Epithelial cell of prostate (primary cell): ENCODE data around the gene IQCN.
A peak's percentile ranks its signal among the peaks of the same experiment; 100 is the strongest.

Source experiments
- DNase-seq: peaks from one replicate; pipeline ENCODE4 v3.0.0-alpha.2; 2011; ENCODE audit warnings: low read depth, low spot score
- H3K27ac ChIP-seq: fragments of 450-650 bp; 2 replicates; pipeline ENCODE4 v1.5.1; 2017; ENCODE audit warnings: mild to moderate bottlenecking

The IQCN gene, protein sequence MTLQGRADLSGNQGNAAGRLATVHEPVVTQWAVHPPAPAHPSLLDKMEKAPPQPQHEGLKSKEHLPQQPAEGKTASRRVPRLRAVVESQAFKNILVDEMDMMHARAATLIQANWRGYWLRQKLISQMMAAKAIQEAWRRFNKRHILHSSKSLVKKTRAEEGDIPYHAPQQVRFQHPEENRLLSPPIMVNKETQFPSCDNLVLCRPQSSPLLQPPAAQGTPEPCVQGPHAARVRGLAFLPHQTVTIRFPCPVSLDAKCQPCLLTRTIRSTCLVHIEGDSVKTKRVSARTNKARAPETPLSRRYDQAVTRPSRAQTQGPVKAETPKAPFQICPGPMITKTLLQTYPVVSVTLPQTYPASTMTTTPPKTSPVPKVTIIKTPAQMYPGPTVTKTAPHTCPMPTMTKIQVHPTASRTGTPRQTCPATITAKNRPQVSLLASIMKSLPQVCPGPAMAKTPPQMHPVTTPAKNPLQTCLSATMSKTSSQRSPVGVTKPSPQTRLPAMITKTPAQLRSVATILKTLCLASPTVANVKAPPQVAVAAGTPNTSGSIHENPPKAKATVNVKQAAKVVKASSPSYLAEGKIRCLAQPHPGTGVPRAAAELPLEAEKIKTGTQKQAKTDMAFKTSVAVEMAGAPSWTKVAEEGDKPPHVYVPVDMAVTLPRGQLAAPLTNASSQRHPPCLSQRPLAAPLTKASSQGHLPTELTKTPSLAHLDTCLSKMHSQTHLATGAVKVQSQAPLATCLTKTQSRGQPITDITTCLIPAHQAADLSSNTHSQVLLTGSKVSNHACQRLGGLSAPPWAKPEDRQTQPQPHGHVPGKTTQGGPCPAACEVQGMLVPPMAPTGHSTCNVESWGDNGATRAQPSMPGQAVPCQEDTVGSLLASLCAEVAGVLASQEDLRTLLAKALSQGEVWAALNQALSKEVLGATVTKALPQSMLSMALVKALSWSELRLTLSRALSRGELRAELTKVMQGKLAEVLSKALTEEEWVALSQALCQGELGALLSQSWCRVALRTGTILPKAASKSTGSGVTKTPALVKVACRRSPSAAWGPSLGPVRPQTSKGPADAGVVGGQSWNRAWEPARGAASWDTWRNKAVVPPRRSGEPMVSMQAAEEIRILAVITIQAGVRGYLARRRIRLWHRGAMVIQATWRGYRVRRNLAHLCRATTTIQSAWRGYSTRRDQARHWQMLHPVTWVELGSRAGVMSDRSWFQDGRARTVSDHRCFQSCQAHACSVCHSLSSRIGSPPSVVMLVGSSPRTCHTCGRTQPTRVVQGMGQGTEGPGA (N-terminal part only)

DNA sequence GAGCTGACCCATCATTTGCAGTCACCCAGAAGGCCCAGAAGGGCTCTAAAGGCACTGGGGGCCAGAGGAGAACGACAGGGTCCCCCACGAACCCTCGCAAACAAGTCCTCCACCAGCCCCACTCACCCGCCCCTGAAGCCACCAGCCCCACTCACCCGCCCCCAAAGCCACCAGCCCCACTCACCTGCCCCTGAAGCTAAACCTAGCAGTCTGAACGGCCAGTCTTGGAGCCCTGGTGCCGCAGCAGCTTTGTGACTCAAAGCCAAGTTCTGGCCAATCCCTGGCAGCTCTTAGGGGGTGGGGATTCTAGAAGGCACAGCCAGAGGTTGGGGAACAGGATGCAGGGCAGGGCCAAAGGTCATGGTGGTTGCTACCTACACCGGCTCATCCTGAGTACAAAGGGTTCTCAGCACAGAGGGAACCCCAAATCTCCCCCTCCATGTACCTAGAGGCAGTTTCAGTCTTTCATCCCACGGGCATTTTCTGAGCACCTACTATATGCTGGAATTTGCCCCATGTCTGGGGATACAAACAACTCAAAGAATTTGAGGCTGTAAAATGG is at the start of gene IQCN:
Gene IQCN (minus strand): TSS at position 234 of the 562 bp plus-strand sequence. CDS start 4,974 bp downstream, outside the sequence.
- peak within 1 kb of the TSS; percentile 74 for H3K27ac ChIP-seq
- no peak for DNase-seq

DNA sequence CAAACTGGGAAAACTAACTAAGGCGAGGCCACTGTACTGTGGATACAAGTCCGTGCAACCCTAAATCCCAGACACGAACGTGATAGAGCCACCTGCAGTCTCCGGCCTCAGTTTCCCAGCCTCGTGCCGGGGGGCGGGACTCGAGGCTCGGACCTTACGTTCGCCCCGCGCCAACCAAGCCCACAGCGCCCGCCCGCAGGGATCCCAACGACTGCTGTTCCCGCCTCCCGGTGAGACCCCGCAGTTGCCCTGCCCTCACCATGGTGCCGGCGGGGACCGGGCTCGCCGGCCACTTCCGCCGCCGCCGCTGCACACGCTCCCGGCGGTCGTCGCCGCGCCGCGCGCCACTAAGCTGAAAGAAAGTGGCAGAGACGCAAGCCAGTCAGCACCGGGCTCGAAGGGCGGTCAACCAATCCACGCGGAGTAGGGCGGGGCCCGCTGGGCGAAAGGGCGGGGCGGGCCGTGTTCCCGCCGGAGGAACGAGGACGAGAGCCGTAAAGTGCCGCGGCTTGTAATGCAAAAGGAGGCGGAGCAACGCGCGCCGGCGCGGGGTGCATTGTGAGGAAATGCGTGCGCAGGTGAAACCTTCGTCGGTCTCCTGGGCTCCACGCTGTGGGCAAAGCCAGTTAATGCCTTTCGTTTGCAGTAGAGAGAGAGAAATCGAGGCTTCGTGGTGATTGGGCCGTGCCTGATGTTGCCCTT is 48.7 kb upstream of the IQCN start, which contains the start of gene LSM4:
Gene LSM4 (minus strand): TSS at position 318 of the 702 bp plus-strand sequence. CDS start 56 bp downstream, at position 262.
- DNase-seq = peak; percentile 88
- peak within 1 kb of the TSS; percentile 87 for H3K27ac ChIP-seq

DNA sequence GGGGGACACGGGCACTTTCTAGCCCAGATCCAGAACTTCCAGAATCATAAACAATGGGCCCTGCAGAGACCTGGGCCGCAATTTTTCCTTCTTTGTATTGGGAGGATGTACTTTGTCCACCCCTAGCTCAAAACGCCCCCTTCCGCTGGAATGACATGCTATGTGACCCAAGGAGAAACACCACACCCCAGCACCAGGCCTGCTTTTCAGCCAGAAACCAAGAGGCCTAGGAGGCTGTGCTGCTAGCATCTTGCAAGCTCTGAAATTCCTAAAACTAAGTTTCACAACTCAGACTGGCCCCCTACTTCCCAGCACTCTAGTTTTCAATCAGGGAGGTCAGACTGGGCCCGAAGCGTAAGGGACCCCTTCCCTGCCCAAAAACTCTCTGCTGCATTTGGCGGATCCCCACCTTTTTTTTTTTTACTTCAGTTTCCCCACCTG is 48.1 kb upstream of the IQCN start:
- no peak for DNase-seq
- peak overlapping the region; percentile 87 for H3K27ac ChIP-seq

DNA sequence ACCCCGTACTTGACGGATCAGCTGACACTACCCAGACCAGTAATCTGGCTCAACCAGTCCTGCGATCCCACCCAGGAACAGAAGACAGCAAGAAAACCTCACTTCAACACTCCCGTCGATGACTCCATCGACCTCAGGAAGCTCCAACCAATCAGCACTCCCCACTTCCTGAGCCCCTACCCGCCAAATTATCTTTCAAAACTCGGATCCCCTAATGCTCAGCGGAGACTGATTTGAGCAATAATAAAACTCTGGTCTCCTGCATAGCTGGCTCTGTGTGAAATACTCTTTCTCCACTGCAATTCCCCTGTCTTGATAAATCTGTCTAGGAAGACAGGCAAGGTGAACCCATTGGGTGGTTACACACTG is 47.5 kb upstream of the IQCN start:
- no peak for DNase-seq
- peak overlapping the region; percentile 87 for H3K27ac ChIP-seq

DNA sequence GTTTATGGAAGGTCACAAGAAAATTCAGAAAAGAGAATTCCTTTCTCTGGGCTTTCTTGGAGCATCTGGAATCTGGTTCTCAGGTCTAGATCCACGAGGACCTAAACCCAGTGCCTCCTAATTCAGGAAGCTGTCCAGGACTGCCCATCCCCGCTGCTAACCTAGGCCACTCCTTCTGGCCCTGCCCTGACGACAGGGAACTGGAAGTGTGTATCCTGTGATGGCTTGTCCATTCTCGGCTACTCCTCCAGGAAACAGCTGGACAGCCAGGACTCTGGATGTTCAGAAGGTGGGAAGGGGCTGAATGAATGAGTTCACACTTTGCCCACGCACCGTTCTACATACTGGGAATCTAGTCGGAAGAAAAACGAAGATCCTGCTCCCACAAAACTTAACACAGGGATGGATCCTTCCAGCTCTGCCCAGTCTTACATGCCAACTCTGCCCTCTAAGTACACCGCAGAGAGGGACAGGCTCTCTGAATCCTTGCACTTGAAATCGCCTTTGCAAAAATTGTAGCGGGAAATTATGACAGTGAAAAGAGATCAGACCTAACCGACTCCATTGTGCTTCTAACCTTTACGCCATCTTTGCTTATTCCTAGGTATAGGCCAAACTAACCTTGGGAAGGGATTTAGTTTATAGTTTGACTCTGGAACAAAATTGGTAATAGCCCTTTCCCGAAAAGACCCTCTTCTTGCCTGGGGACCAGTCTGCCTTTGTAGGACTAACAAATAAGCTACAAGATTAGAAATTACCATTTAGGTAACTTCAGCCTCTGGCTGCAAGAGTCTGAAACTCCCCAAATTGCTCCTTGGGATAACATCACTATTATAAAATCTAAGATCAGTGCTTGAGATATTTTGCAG is 46.8 kb upstream of the IQCN start:
- H3K27ac ChIP-seq = peak overlapping the region; percentile 87

DNA sequence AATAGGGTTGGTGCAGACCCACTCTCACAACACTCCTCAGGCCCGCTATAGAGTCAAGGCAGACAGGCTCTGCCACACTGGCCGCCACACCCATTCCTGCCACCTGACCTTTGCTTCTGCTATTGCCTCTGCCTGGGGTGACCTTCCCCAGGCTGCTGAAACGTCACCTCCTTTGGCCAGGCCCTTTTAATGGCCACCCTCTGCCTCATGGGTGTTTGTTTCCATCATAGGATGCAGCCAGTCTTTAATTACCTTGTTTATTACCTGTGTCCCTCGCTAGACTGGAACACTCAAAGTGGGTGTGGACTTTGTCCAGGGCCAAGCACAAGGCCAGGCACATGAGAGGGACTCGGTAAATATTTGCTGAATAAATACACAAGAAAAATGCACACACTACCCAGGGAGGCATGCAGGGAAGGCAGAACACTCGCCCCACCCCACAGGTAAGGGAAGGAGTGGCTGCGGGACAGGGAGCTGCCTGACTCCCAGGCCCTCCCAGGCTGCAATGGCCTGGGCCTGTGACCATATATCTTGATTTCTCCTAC is 45.4 kb upstream of the IQCN start:
- no peak overlapping the region for H3K27ac ChIP-seq
- no peak for DNase-seq

More for the DNA sequence above, 46.8 kb upstream of the IQCN start:
- DNase-seq = no peak

DNA sequence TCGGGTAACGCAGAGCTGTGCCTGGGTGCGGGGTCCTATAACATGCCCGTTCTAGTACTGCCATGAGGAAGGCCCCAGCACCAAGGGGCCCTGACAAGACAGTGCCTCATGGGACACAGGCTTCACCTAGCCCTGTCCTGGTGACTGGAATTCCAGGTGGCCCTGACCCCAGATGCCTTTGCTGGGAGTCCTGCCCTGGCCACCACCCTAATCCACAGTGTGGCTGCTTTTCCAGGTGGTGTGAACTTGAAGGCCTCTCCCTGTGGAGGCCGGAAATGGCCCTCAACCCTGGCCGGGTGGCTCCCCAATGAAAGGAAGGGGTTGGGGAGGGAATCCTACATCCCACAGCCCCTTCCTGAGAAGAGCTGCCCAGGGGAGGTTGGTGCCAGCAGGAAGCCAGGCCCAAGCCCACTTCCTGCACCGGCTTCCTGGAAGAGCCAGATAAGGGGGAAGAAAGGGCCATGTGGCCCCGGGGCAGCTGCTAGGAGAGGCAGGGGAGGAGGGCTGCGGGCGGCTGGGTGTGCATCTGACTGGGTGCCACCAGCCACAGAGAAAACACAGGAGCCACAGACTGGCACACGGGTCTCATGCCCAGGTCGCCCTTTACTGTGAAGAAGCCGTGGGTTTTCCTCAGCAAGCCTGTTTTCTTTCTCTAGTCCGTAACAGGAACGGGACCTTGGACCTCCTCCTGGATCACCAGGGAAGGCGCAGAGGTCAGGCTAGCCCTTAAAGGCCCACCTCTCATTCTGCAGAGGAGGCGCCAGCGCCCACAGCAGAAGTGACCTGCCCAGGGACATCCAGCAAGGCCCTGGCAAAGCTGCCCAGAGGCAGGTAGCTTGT is 43.9 kb upstream of the IQCN start:
- no peak overlapping the region for H3K27ac ChIP-seq

DNA sequence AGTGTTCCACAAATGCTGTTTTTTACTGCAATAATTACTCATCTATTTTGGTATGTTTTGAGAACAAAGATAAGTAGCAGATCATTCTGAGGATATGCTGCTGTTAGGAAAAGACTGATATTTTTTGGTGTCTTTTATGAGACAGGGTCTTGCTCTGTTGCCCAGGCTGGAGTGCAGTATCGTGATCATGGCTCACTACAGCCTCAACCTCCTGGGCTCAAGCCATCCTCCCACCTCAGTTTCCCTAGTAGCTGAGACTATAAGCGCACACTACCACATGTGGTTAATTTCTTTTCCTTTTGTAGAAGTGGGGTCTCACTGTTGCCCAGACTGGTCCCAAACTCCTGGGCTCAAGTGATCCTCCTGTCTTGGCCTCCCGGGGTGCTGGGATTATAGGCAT is 39.1 kb upstream of the IQCN start:
- H3K27ac ChIP-seq = no peak overlapping the region
- DNase-seq = no peak

More for the DNA sequence above, 43.9 kb upstream of the IQCN start:
- DNase-seq = no peak

DNA sequence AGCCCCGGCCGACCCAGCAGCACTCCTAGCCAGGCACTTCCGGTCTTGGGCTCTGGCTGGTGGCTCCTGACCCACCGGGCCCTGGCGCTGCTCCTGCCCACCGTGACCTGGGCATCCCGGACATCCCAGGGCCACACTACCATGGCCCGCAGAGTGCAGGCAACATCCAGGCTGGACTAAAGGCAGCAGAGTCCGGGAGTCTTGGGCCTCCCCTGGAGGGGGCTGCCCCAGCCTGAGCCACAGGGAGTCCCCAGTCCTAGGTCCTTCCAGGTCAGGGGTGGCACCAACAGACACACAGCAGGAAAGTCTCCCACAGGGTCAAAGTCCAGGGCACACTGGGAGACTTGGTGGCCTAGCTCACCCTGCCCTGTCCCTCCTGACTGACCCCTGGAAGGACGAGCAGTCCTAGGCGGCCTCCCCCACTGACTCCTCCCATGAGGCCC is 37.9 kb upstream of the IQCN start:
- no peak for DNase-seq
- no peak overlapping the region for H3K27ac ChIP-seq

DNA sequence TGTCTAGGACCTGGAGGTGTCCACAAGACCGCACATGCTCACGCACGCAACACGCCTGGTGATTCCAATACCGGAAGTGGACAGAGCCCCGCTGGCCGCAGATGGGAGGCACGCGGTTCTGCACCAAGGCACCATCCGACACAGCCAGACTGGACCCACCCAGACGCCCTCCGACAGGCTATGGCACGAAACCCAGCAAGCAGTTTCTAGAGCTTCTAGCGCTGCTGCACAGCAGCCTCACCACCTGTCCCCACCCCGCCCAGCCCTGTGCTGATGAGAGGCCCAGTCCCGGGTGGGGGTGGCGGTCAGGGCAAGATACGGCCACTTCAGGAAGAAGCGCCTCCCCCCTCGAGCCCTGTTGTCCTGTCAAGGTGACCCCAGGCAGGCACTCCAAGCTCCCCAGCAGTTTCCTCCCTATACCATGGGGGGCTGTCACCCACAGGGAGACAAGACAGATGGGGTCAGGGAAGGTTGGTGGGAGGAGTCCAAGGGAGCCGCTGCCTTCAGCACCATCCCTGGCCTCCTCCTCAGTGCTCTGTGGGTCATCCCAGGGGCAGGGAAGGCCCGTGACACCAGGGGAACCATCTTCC is 37.3 kb upstream of the IQCN start:
- no peak overlapping the region for H3K27ac ChIP-seq
- DNase-seq = no peak

DNA sequence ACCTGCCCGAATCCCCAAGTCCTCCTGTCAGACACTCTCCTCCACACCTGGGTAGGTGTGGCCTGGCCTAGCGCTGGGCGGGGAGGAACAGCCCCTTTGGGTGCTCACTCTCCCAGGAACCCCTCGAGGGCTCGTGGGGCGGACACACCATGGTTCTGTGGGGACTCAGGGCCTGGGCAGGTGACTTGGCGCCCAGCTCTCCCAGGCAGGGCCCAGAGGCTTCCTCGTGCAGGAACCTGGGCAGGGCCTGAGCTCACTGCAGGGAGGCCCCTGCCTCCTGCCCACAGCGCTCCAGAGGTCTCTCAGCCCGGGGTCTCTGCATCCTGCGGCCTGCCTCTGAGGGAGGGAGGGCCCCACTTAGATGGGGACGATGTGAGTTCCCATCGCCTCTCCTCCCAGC is 36.7 kb upstream of the IQCN start:
- DNase-seq = no peak
- H3K27ac ChIP-seq = no peak overlapping the region

DNA sequence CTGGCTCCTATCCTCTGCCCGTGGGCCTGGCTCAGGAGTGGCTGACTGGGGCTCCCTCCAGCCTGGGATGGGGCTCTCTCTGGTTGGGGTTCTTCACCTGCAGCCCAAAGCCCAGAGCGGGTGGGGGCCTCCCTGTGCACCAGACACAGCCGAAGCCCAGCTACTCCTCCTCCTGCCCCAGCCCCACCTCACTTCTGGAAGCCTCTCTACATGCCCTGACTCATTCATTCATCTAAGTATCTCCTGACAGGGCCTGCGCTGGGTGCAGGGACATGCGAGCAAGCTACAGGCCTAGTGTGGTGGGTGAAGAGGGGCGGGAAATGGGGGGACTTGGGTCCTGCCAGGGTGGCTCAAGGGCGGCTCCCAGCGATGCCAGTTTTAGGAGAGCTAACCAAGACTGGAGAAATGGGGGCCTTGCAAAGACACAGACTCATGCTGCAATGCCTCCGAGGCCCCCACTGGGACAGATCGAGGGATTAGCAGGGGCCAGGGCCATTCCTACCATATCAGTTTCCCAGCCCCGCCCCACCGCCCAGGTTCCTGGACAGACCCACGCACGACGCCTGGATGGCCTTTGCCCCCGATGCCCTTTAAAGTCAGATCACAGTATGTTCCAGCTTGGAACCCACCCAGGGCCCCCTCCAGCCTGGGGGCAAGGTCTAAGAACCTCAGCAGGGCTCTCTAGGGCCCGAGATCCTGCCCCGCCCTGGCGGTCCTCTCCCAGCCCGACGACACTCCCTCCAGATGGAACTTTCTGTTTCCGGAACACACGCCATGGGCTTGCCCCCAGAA is 36.1 kb upstream of the IQCN start:
- no peak overlapping the region for H3K27ac ChIP-seq
- no peak for DNase-seq

DNA sequence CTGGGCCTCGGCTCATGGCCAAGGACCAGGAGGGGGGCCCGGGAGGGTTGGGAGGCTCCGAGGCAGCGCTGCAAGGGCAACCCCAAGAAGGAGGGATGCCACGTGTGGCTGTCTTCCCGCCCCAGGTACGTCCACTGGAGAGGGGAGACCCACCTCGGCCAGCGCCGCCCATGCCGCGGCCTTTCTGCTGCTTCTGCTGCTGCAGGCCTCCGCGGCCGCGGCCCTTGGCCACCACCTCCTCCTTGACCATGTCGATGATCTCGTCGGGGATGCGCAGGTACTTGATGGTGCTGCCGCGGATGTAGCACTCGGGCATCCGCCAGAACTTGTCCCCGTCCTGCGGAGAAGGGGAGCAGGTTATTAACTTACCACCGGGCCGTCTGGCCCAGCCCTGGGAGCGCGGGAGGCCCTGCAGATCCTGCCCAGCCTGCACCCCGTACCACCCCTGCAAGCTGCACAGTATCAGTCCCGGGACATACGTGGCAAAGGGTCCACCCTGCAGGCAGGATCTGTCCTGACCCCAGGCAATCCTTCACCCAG is 35.3 kb upstream of the IQCN start:
- H3K27ac ChIP-seq = no peak overlapping the region
- DNase-seq = no peak

DNA sequence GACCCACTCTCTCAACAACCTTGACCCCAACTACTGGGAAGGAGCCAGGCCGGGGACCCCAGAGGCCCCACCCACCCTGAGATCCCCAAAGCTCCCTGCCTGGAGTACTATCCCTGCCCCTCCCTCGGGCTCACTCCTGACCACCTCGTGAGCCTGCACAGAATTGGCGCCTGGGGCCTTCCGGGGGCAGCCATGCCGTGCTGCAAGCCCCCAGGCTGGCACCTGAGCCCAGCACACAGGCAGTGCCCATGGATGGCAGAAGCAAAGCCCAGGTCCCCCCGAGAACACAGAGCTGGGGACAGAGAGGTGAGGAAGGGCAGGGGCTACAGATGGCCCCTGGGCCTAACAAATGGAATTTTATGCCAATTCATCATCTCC is 34.7 kb upstream of the IQCN start:
- no peak for DNase-seq

DNA sequence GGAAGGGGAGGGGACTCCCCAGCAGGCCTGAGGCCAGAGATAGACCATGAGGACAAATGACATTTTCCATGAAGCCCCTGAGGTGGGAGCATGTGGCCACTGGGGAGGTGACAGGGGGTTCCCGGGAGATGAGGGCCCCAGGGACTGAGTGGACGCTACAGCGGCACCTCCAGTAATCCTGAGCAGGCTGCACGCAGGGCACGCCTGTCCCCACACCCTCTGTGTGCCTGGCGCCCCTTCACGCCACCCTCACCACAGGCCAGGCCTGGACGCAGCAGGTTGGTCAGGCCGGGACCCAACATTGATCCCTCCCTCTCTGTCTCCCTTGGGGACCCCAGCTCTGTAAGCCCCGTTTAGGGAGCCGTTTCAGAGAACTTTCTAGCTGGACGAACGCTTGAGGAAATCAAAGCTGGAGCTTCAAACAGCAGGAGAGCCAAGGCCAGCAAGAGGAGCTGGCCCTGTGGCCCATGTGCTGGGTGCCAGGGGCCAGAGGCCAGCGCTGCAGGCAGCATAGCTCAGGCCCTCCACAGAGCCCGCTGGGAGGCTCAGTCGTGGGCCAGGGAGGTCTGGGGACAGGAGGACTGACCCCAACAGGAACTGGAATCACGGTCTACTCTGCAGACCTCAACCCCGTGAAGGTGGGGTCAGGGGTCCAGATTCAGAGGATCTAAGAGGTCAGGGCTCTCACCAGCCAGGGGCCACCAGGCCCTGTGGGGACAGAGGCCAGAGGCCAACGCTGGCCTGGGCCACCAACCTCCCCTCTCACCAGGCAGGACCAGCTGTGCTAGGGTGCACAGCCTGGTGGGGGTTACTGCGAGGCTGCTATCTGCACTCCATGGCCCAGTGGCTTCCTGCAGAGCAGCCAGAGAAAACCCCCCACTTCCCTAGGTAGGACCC is 34.0 kb upstream of the IQCN start:
- no peak for DNase-seq
- no peak overlapping the region for H3K27ac ChIP-seq

More for the DNA sequence above, 34.7 kb upstream of the IQCN start:
- H3K27ac ChIP-seq = no peak overlapping the region
